Fibroblast of the conjunctiva (primary cell): Measurements from ENCODE around the gene ARMH2.

Experiments
- DNase-seq: peaks from one replicate; pipeline ENCODE4 v3.0.0-alpha.2; 2010; ENCODE audit warnings: low read depth

ARMH2 gene

DNA sequence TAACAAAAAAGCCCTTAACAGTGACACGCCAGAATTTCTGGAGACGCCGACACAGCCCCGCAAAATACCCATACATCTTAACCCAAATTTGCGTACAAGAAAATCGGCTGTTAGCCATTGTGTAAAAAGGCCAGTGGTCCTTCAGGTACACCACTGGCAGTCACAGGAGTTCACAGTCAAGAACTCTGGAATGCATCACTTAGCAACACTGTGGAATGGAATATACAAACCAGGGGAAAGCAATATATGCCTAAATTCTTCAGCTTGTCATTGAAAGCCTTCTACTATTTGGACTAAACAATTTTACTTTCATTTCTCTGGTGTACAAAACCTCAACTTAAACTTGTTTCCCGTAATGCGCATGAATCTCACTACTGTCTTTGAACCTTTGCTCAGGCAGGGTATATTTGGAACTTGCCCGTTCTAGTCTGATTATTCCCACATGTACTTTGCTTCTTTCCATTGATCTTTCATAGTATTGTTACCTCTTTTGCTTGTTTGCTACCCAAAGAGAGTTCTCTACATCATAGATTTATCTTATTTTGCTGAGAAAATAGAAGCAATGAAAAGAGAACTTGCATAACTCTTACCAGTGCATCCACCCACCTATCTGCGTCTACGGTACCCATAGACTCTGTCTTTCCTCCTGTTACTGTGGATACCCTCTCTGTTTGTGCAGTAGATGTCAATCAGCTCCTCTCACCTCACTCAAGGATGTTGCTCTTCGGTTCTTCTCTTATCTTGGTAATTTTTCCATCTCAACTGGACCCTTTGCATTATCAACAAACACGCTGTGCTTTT is at the start of gene ARMH2:
Gene ARMH2, minus strand, starts transcription at position 178 of the 801 bp plus-strand sequence. Its CDS starts 60 bp downstream, at position 118.
- no peak for DNase-seq

DNA sequence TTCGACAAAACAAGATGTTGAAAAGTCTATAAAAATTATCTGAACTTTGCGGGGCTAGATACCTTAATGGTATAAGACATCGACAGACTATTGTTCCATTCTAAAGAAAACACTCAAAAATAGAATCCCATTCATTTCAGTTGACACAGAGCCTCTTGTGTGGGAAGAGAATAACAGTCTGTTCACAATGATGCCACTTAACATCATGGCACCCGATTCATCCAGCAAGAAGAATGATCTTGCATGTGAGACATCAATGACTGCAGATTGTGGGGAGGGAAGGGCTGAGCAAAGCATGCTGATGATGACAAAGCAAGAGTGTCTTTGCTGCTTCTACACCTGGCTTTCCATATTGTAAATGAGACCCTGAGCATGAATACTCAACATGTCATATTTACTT is 49.7 kb upstream of the ARMH2 start:
- DNase-seq, result no peak

- no peak for DNase-seq
These were observed 48.7 kb upstream of the ARMH2 start for GRCh38 chr6:24847402-24847801.

- DNase-seq, result no peak
These were observed 46.9 kb upstream of the ARMH2 start for GRCh38 chr6:24845578-24845977.

DNA sequence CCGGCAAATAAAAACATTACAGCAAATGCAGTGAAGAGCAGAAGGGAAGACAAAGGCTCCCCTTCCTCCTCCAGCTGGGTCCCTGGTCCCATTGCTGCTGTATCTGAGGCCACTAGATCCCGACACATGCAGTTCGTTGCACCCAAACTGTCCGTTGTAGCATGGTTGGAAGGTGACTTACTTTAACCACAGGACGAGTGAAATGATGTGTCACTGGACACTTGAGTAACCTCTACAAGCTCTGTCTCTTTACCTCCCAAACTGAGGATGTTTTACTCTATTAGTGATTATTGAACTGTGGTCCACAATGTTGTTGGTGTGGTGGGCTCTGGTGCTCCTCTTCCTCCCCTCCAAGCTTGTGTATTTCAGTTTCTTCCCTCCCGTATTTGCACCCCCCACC is 46.2 kb upstream of the ARMH2 start:
- no peak for DNase-seq

DNA sequence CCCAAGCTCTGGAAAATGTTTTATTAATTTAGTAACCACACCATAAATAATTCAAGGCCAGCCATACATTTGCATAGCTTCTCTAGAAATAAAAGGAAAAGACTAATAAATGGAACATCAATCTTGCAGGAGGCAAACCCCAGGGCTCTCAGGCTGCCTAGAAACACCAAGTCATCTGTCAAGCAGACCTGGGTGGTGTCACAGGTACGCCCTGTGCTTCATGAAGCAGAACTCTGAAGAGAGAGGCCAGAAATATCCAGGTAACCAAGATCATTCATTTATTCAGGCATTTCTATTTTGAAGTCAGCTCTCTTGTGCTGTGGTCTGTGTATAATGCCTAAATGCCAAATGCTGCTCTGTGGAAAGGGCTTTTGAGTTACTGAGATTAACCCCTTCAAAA is 45.3 kb upstream of the ARMH2 start:
- no peak for DNase-seq

GRCh38 chr6:24840187-24840586 is 41.5 kb upstream of the ARMH2 start:
- DNase-seq, result no peak

DNA sequence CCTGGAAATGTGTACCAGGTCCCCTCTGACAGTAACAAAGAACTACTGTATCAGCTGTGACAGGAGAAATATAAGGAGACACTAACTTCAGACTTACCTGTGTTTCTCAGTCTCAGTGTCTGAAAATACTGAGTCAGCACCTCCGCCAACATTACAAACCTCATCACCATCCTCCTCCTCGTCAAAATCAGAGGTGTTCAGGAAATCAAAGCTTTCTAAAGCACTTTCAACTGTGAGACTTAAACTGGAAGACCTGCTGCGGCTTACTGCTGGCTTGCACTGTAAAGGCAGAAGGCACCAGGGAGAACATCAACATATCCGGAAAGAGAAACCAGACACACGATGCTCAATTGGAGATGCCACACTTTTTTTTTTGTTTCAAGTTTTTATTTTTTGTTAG is 40.3 kb upstream of the ARMH2 start:
- DNase-seq, result no peak

- no peak for DNase-seq
These were observed 39.4 kb upstream of the ARMH2 start for GRCh38 chr6:24838081-24838480.

DNA sequence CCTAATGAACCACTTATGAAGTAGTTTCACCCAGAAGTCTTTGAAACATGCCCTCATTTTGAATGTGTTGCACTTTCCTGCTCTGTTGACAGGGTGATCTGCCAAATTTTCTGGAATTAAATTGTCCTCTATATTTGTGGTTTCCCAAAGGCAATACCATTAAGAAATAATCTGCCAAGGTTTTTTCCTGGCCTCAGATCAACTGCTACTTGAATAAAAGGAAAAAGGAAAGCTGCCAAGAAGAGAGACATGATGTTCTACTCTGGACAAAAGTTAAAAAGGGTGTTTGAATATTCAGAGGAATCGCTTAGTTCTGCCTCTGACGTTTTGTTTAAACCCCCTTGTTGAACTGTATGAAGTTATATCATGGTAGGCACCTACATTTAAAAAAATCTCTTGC is 37.4 kb upstream of the ARMH2 start:
- no peak for DNase-seq

DNA sequence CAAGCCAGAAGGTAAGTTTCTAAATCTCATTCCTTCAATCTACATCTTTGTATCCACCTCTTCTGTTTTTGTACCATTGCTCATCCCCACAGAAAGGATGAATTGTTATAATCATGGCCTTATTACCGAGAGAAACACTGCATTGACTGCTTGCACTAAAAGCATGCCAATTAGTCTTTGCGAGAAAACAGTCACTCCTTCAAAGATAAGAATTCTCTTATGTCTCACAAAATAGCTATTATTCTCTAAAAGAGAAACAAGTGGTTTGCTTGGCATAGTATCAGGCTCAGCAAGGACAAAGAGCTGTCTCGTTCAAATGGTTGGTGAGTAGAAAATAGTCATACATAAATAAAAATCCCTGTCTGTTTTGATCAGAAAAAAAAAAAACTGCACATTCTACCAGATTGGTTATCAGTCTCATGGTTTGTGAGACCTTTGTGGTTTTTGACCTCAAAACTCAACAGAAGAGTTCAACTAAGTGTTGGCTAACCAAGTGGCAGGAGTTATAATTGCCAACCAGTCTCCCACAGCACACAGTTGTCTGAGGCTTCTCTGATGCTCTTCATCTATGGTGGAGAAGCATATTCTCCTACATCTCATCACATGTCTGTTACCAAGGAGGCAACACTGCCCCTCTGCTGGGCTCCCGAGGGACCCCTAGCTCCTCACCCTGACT is 35.1 kb upstream of the ARMH2 start:
- DNase-seq, result no peak

DNA sequence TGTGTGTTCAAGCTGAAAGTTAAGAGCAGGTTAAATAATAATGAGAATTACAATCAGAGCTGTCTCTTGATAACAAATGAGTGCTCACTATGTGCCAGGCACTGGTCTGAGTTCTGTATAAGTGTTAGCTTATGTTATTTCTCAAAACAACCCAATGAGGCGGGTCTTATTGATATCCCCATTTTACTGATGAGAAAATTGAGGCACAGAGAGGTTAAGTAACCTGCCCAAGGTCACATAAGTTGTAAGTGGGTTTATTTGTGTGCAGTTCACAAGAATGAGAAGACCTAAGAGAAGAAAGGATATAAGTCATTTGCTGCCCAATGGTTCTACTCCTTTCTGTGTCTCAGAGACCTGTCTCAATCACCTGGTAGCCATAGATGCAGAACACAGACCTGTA is 34.1 kb upstream of the ARMH2 start:
- no peak for DNase-seq

DNA sequence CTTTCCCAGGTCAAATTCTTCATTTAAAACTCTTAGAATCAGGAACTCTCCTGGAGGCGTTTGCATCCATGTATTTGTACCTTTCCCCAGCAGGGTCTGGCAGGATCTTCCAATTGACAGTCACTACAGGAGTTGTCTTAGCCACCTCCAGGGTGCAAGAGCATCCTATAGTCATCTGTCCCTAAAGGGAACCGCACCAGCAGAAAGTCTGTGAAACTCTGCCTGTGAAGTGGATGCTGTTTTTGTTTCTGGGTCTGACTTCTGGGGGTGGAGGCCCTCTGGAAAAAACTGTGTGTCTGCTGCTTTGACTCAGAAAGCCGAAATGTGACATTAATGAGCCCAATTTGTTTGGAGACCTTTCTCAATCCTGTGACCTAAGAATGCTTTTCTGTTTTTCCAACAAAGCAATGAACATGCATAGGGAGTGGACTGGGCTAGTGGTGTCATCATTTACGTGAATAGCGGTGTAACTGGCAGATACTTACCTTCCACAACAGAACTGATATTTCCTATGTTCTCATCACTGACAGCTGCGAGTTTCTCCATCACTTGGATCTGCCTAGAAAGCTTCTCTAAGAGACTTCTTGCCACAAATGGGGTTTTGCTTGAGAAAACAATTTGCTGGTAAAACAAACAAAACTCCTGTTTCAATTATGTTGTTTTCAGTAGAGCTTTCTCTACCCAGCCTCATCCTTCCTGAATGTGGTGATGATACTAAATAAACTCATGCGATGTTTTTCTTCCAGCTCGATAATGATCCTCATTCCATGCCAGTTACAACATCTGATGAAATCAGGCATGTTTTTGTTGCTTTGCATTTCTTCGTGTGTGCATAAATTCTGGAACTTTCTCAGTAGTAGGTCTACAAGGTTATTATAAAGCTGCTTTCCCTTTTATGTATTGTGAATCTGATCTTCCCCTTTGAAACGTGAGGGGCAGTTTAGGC is 33.3 kb upstream of the ARMH2 start:
- DNase-seq, result peak; percentile 21

- no peak for DNase-seq
These were observed 30.9 kb upstream of the ARMH2 start for GRCh38 chr6:24829657-24830056.

DNA sequence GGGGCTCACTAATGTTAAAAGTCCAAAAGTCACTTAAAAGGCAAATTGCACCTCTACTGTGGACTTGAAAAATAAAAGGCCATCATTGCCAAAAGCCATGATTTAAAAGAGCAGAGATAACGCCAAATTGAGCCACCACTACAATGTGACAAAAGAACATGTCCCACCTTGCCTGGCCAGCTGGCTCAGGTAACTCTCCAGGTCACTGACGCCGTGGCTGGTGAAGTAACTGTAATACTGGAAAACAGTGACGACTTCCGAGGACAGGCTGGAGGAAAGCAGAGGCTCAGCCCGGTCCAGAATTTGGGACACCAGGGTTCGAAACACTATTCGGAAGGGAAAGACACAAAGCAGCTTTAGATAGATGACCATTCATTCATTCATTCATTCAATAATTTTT is 29.3 kb upstream of the ARMH2 start:
- no peak for DNase-seq

DNA sequence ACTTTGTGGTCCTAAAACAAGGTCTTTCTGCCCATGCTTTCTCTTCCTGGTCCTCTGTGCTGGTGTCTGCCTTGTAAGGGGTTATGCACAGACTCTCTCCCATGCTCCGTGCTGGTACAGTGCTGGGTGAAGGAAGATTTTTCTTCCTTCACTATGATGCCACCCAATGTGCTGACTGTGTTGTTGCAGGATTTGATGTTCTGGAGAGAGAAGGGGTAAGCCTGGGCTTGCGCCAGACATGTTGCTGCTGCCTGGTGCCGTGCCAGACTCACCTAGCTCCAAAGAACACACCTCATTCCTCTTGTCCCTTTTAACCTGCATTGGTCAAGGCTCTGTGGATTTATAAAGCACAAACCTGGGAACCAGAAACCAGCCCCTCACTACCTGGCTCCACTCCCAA is 28.4 kb upstream of the ARMH2 start:
- DNase-seq, result no peak

GRCh38 chr6:24825130-24825630 is 26.5 kb upstream of the ARMH2 start:
- no peak for DNase-seq

DNA sequence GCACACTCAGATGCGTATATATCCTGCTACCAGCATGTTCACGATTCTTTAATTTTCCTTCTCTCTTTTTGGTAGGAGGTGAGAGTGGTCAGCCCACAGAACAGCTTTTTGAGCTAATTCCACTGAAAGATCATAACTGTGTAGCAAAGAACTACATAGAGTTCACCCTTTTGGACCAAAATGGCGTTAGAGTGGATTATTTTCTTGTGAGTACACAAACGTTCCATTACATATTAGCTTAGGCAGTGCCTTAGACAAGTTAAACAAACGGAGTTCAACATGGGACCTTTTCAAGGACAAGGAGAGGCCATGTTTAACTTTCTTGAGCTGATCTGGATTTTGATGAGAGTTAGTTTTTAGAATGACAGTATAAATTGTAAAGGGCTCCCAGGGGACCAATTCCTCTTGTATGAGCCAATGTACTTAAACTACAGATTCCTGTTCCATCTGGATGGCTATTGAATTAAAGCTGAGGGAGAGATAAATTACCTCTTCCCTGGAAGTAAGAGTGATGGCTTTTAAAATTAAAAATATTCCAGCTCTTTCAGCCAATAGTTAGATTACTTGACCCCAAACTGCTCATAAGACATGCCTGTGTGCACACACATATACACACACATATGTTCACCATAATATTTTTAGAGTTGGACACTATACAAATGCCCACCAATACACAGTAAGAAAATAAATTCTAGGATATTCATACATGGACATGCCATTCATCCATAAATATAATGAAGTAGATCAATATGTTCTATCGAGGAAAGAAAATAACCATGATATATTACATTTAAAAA is 25.6 kb upstream of the ARMH2 start:
- no peak for DNase-seq

GRCh38 chr6:24823185-24823584 is 24.5 kb upstream of the ARMH2 start:
- DNase-seq, result no peak

DNA sequence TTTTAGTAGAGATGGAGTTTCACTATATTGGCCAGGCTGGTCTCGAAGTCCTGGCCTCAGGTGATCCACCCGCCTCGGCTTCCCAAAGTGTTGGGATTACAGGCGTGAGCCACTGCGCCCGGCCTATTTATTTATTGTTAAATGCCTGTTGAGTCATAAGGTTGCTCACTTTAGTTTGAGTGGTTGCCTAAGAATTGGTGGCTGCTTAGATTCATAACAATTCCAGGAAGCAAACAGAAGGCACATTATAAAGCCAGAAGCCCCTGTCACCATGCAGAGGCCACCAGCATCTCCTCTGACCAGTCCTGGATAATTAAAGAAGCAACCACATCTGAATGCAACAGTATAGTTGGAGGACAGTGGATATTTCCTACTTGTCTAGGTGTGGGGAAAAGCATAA is 24.0 kb upstream of the ARMH2 start:
- DNase-seq, result no peak

GRCh38 chr6:24821860-24822444 is 23.2 kb upstream of the ARMH2 start:
- DNase-seq, result no peak
